Stimulated activated CD4-positive, alpha-beta T cell treated with anti-CD3 and anti-CD28 coated beads, Interleukin-4, amount 100 ng/mL, for 48 hours (primary cell): ENCODE results near the gene SMU1.
A peak's percentile ranks its signal among the peaks of the same experiment; 100 is the strongest.

Experiments used
- DNase-seq, 2 donors: peaks; one replicate each; pipeline ENCODE4 v3.0.0-alpha.2; 2020; ENCODE audit warnings: low read depth in 2 of 2

The SMU1 gene

DNA sequence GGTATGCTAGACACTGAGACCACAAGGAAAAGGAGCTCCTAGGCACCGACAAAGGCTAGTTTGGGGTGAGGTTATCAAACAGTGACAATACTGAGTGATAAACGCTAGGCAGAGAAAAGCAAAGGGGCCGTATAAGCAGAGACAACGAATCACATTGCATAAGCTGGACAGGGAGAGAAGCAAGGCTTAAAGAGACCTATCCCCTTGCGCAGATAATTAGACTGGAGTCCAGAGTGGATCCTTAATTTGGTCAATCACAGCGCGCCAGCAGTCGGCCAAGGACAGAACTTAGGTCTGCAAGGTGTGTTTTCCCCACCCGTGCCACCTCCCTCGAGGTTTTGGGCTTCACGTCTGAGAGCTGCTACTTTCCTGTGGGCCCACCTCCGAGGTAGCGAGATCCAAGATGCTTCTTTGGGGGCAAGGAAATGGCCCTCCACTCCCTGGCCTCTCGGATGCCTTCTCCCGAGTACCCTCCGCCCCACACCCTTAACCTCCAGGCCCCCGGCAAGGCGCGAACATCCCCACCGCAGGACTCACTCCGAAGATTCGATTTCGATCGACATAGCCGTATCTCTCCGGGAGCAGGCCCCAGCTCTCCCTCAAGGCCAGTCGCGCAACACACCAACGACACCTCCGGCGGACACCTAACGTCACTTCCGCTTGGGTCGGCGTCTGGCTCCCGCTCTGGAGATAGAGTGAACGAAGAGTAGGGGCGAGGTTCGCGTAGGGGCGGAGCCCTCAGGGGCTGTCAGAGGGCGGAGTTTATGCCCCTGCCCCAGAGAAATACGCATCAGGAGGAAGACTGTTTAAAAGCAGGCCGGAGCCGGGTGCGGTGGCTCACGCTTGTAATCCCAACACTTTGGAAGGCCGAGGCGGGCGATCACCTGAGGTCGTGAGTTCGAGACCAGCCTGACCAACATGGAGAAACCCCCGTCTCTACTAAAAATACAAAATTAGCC, at the start of gene SMU1:
TSS of gene SMU1 (minus strand) at position 629 of the 959 bp plus-strand sequence. CDS start at position 563, 66 bp downstream.
- DNase-seq = peak; percentile 86 to 94

DNA sequence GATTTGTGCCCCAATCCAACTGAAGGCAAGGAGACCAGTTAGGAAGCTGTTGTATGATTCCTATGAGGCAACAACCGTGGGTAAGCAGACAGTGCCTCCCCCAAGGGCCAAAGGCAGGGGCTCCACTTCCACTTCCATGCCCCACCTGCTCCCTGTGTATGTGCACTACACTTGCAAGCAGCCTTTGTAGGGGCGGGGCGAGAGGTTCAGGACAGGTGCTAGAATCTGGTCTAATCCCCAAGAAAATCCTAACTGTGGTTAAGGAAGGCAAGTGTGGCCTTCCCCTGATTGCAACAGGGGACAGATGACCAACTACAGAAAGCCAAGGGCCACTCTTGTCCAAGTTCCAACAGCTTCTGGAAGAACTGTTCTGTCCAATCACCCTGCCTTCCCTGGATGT, 49.0 kb upstream of the SMU1 start:
- DNase-seq = no peak

DNA sequence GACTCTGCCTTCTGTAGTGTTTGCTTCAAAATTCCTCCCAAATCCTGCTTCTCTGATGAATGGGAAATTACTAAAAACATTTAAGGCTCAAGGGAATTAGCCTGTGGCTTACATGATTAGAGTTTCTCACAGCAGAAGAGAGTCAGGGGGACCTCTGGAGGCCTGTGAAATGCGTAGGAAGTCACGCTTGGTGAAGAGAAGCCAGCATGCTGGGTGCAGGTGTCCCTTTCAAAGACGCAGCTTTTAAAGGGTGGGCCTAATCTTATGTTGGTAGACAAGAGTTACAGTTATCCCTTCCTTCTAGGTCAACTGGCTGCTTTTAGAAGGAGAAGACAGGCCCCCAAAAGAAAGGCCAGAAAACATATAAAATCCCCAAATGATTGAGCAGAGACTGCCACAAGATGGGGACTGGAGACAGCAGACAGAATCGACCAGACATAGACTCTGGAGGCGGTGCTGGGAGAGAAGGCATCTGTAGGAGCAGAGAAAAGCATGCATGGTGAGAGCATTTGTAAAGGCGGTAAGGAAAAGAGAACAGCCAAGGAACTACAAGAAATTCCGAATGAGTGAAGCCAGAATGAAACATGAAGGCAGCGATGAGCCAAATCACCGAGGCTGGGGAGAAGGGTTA, 48.4 kb upstream of the SMU1 start:
- no peak for DNase-seq

DNA sequence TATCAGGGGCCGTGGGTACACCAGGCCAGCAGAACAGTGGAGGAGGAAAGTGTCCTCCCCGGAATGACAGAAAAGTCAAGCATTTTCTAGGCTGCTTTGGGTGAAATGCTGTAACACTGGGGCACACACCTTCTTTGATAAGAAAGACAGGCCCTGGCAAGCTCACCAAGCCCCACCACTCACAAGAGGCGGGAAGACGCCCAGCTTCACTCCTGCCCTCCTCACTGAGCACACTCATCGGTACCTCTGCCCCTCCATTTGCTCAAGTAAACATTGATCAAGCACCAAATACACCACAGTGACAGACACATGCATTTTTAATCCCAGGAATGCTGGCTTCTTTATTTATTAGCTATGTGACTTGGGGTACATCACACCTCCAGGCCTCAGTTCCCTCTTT, 47.6 kb upstream of the SMU1 start:
- DNase-seq = no peak

DNA sequence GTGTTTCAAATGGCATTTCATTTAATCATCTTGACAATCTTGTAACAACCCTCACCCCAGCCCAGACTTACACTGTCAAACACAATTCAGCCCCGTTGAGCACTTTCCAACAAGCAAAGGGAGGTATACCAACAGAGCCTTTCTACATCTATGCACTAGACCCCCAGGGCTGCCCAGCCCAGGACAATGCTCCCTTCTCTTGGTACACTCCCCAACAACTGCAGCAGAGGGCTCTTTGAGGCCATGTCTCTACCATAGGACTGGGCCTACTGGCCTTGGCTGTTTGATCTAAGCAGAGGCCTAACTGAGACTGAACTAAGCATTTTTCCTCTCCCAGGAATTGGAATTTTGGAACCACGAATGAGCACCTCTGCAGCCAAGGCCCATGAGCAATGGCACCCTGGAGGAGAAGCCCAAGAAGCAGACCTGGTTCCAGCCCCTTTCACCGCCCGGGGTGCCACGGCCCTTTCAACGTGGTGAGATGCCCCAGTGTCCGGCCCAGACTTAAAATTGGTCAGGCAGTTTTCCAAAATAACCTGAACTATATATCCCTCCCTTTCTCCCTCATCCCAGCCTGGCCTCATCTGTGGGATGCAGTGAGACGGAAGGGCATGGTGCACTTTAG, 47.0 kb upstream of the SMU1 start:
- DNase-seq = no peak

DNA sequence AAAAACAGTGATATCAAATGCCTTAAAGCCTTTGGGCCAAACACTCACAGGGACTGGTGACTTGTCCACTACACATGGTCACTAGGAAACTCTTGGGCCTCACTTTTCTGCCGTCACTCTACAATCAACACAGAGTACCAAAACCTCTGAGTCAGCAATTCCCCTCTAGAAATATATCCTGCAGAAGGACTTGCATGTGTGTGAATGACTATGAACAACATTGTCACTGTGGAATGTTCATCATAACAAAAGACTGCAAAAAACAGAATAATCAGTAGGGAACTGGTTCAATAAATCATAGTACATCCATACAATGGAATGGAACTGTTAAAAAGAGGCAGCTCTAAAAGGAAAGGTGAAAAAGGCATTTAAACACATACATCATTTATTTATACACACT, 44.1 kb upstream of the SMU1 start:
- no peak for DNase-seq

DNA sequence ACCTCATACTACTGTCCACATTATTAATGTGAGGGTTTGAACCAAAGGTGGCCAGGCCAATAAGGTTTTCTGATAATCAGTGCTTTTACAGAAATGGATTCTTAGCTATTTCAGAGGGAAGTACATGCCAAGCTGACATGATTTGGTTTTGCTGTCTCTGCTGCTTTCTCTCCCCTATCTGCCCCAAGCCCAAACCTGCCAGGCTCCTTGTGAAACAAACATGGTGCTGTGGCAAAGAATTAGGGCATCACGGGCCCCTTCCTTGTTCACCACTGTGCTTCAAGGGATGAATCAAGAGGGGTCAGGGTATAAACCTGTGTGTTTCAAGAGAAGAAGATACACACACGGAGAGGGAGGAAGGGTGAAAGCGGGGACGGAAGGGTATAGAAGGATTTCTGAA, 41.3 kb upstream of the SMU1 start:
- DNase-seq = no peak

DNA sequence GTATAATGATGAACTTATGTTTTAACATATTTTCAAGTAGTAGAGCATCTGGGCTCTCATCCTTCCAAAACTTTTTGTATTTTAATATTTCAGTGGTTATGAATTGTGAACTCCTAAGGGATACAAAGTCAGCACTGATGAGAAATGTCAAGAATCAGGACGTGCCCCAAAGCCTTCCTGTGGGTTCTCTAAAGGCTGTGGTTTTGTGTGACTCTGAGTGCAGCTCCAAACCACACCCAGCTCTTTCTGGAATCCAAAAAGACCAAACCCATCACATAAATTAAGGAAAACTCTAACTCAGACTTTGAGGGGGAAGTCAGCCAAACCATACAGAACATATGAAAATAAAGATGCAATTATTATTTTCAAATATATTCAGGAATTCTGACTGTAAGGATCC, 40.8 kb upstream of the SMU1 start:
- no peak for DNase-seq

DNA sequence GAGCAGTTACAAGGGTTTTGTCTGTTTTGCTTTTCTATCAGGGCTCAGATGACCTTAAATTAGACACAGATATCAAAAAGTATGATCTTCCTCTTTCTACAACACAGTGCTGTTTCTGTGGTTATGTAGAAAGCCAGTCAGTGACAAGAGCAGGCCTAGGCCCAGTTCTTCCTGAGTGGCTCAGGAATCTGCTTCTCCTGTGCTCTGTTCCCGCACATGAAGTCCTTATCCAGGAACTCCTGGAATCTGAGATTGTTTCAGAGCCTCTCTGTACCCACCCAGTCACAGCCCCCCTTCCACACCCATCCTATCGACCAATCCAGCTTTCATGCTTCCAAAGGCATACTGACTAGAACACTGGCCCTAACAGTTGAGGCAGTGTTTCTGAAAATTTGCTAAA, 40.4 kb upstream of the SMU1 start:
- DNase-seq = no peak

DNA sequence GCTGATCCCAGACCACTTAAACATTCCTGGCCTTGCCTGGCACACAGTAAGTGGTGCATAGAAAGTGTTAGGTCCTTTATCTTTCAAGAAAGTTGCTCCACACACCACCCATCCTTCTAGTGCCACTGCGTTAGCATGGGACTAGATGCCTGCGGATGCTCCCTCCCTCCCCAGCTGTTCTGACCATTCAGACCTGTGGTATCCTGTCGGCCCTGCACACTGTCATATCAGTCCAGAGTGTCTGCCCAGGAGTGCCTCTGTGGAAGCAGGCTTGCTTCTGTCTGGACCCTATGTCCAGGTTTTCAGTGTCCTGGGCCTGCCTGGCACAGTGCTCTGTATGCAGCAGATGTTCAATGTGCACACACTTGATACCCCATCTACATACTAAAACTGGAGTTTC, 38.3 kb upstream of the SMU1 start:
- DNase-seq = no peak

DNA sequence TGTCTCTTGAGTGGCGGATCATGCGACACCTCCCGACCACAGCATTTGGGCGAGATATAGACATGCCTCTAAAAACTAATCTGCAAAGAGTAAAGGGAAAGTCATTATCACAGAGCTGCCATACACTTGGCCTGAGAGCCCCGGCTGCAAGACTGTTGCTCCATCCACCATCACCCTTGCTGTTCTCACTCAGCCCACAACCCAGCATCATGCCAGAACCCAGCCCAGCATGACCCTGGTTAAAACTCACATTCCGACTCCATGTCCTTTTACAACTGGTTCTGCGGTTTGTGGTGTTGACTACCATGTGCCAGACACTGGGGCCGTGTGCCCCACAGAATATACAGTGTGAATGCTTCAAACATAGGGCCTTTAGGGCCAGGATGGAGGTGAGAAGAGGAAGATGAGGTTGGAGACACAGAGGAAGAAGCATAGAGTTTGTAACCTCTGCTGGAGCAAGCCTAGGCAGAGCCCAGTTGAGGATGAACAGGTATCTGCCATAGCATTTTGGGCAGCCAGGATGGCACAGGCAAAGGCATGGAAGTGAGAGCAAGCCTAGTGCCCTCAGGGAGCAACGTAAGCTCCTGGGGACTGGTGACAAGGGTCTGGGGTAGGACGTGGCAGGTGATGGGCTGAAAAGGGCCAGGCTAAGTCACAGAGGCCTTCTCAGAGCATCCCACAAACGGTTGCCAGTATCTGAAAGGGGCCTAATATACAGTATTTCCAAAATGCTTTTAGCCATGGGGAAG, 37.5 kb upstream of the SMU1 start:
- no peak for DNase-seq

DNA sequence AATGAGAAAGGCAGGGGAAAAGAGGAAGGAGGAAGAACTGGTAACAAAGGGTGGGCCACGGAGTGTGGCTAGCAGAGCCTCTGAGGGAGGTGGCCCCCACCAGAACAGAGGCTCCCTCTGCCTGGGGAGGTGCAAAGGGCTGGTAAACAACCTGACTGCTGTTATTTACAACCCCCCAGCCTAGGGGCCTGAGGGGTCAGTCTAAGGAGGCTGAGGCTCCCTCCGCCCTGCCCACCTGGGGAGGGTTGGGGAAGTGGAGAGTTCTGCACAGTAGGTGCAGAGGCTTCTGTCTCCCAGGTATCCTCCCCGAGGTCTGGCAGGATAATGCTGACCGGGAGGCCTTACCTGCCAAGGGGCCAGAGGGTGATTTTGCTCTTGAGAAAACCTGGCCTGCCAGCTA, 35.6 kb upstream of the SMU1 start:
- DNase-seq = no peak

DNA sequence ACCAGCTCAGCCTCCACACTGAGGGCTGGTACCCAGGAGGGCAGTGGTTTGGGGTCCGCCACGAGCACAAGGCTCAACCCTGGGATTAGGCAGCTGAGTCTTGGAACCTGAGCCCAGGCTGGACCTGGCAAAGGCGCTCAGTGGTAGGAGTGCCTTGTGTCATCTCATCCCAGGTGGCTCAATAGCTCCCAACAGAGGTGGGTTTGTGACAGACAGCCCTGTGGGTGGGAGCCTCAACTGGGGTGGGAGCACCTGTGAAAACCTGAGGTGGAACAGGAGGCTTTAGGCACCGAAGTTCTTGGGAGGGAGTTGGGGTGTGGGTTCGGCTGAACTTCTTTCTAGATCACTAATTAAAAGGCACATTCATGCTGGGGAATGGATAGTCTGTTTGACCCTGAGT, 35.2 kb upstream of the SMU1 start:
- DNase-seq = no peak

DNA sequence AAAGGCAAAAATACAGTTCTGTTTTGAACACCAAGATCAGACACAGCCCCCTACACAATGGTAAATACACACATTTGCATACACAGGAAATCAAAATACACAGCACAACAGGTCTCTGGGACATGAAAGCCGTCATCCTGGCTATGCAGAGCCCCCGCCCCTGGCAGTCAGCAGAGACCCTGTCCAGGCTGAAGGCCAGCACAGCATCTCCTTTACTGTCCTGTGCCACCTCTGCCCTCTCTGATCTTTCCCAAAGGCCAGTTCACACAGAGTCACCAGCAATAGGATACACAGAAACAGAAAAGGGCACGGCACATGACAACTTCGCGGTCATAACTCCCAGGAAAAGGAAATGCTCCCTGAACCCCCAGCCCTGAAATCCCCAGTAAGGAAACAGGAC, 34.2 kb upstream of the SMU1 start:
- DNase-seq = no peak

DNA sequence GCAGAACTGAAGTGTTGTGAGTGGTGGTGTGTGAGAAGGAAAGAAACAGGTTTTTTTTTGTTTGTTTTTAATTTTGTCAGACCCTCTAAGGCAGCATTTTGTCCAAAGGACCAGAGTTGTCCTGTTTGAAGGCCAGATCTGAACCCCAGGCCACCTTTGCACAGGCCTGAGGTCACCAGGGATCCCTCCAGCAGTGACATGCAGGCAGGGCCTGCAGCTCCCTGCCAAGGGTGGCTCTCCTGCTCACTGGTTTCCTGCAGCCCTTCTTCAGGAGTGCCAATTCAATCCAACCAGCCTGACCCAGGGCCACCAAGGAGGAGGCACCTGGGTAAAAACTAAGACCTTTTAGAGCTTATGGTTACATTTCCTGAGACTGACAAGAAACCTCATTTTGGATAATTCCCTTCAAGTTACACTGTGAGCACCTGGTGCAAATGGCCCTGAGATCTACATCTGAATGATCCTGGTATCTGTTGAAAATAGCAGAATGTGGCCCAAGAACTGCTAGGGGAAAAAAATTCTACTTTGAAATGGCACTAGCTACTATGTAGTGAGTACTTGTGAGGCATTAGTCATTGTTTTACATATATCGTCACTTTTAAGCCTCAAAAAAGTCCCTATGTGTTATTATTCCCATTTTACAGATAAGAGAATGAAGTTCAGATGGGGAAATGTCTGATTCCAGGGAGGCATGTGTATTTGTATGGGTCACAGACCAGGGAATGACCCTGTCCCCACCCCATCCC, 33.5 kb upstream of the SMU1 start:
- no peak for DNase-seq

DNA sequence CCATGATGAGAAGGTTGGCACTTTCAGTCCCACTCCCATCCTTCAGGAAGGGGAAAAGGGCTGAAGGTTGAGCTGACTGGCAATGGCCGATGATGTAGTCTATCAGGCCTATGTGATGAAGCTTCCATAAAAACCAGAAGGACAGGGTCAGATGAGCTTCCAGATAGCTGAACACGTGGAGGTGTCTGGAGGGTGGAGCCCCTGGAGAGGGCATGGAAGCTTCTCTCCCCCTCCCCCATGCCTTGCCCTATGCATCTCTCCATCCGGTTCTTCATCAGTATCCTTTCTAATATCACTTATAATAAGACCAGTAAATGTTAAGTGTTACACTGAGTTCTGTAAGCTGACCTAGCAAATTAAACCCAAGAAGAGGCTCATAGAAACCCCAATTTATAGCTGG, 32.6 kb upstream of the SMU1 start:
- no peak for DNase-seq

DNA sequence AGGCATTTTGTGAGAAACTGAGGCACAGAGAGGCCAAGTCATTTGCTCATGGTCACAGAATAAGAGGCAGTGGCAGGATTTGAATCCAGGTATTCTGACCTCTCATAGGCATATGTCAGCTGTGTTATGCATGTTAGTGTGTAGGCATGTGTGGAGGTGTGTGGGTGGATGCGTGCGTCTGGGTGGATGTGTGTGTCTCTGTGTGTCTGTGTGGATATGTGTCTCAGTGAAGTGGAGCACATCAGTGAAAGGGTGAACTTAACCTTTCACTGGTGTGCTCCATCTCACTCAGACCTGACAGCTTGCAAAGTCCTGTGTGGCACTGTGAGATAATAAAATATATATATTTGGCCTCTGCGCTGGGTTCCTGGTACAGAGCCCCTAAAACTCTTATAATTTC, 32.0 kb upstream of the SMU1 start:
- no peak for DNase-seq

DNA sequence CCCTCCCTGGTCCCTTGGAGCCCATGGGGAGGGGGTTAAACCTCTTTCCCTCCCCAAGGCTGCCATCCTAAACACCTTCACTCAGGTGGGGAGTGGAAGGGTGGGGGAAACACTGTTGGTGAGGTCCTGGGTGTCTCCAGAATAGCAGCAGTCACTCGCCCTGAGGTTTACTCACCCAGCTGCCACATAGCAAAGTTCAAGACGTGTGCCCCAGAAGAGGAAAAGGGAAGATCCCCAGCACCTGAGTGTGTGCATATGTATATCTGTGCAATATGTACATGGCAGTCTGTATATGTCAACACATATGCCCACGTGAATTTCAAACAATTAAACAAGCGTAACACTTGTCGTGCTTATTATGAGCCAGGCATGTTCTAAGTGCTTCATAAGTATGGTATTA, 31.3 kb upstream of the SMU1 start:
- no peak for DNase-seq

DNA sequence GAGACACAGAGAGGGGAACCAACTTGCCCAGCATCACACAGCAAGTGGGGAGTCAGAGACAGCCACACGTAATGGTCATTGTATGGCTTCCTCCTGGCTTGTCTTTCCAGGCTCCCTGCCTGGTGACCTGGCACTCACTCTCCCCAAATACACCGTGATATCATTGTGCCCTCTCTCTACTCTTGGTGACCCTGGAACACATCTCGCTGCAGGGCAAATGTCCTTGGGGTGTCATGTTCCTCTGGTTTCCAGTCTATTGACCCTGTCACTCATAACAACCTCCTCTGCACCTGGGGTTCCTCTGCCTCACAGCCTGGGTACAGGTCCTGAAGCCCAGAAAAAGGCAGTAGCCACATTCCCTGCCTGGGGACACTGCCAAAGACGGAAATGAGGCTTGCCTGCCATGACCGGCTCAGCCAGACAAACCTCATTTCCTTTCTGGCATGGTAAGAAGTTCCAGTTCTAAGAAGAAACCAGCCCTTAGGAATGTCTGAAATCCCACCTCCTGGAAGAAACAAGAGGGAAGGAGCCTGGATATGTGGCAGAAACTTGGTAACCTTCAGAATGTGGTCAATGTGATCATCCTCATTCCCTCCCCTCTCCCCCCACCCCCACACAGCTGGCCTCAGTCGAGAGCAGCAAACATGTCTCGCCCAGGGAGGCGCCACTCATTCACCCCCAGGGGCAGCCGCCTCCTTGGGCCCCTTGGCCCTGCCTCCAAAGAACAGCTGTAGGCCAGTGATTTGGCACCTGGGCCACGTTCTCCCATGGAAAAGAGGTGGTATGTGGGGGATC, 30.6 kb upstream of the SMU1 start:
- no peak for DNase-seq

DNA sequence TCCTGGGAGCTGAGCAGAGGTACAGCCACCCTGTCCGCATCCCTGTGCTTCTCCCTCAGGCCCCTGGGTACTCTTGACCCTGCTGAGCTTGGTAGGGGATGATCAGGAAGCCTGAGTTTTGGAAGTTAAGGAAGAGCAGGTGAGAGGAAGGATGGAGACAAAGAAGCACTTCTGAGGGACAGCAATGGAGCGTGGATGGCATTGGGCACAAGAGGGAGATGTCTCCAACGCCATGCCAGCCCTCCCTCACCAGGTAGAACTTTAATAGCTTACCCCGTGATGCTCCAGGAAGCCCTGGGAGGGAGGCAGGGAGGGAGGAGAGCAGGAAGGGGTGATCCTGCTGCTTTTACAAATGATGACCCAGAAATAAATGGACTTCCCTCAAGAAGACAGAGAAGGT, 29.9 kb upstream of the SMU1 start:
- DNase-seq = no peak

DNA sequence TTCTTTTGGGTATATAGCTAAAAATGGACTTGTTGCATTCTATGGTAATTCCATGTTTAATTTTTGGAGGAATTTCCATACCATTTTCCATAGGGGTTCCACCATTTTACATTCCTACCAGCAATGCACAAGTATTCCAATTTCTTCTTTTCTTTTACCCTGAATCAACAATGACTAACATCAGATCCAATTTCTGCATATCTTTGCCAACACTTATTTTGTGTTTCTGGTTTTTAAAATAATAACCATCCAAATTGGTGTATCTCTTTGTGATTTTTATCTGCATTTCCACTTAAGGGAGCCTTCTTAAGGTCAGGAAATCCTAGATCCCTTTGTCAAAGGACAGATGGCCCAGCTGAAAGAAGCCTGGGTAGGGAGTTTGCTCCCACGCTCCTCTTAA, 29.5 kb upstream of the SMU1 start:
- DNase-seq = no peak
